H7 (cell line): ENCODE results near the gene CRYM. TPM values are rescaled to one million over a fixed set of nuclear protein-coding genes. Genes with fewer than 3 reads are reported as not detected.
A peak's percentile ranks its signal among the peaks of the same experiment; 100 is the strongest.

Experiments used
- DNase-seq: peaks from one replicate; pipeline ENCODE4 v3.0.0; 2012
- H3K27me3 ChIP-seq: 2 replicates; pipeline ENCODE4 v1.6.0; 2011; ENCODE audit warnings: mild to moderate bottlenecking, low read length; ENCODE audit not compliant: control insufficient read depth, insufficient read depth
- H3K36me3 ChIP-seq: replicated peaks from 2 replicates; pipeline ENCODE4 v1.5.1; 2011; ENCODE audit warnings: low read length; ENCODE audit not compliant: control insufficient read depth, insufficient read depth
- H3K4me3 ChIP-seq: 2 replicates; pipeline ENCODE4 v1.5.1; 2011; ENCODE audit warnings: low read depth, mild to moderate bottlenecking, control low read depth, low read length, moderate library complexity; ENCODE audit not compliant: insufficient read depth
- total RNA-seq: library from RNA; depleted of rRNA; stranded (reverse); fragments of >200 nt; shearing (Covaris generic); gene quantifications from 2 replicates; pipeline ENCODE4 v1.2.3, GENCODE V29; 2014

CRYM gene
- total RNA-seq, 1 experiment from 2014 or later: 7.6 TPM

- no peaks in the 10 kb centered on the region for H3K27me3 ChIP-seq
- no peak for DNase-seq
- no peaks in the 10 kb centered on the region for H3K36me3 ChIP-seq
Measured at GRCh38 chr16:21244518-21245215, 33.4 kb downstream of the CRYM start.

GRCh38 chr16:21242756-21243155 is 35.3 kb downstream of the CRYM start:
- no peak overlapping the region for H3K4me3 ChIP-seq
- DNase-seq: no peak
- H3K27me3 ChIP-seq: no peaks in the 10 kb centered on the region
- no peaks in the 10 kb centered on the region for H3K36me3 ChIP-seq

More at GRCh38 chr16:21244518-21245215, 33.4 kb downstream of the CRYM start:
- H3K4me3 ChIP-seq: no peak overlapping the region

- DNase-seq: no peak
- no peaks in the 10 kb centered on the region for H3K36me3 ChIP-seq
Measured at GRCh38 chr16:21239646-21240045, 38.4 kb downstream of the CRYM start.

GRCh38 chr16:21236831-21237230 is 41.3 kb downstream of the CRYM start:
- no peak for DNase-seq
- Histone ChIP-seq H3K27me3 (no peaks in the 10 kb centered on the region), H3K36me3 (no peaks in the 10 kb centered on the region), H3K4me3 (no peak overlapping the region)

More at GRCh38 chr16:21239646-21240045, 38.4 kb downstream of the CRYM start:
- H3K27me3 ChIP-seq: no peaks in the 10 kb centered on the region
- H3K4me3 ChIP-seq: no peak overlapping the region

GRCh38 chr16:21235199-21235585 is 42.9 kb downstream of the CRYM start:
- Histone ChIP-seq H3K36me3 (no peaks in the 10 kb centered on the region), H3K27me3 (no peaks in the 10 kb centered on the region), H3K4me3 (no peak overlapping the region)
- no peak for DNase-seq

- Histone ChIP-seq H3K4me3 (no peak within 1 kb of the TSS), H3K27me3 (no peaks in the 10 kb centered on the region), H3K36me3 (no peaks in the 10 kb centered on the region)
- no peak for DNase-seq
Measured at GRCh38 chr16:21233521-21234150, 44.5 kb downstream of the CRYM start, which contains the start of gene ANKS4B. ANKS4B (plus strand) TSS chr16:21233699; CDS start chr16:21233738, 39 bp downstream.

- no peak overlapping the region for H3K4me3 ChIP-seq
- H3K36me3 ChIP-seq: no peaks in the 10 kb centered on the region
- no peak for DNase-seq
- H3K27me3 ChIP-seq: peaks cover 1% of the 10 kb centered on the region; the same call in 1 of the 2 replicates
Measured at GRCh38 chr16:21233045-21233520, 45.0 kb downstream of the CRYM start.

GRCh38 chr16:21228361-21228872 is 49.7 kb downstream of the CRYM start:
- Histone ChIP-seq H3K27me3 (peaks cover 1% of the 10 kb centered on the region; the same call in 1 of the 2 replicates), H3K4me3 (no peak overlapping the region), H3K36me3 (no peaks in the 10 kb centered on the region)
- DNase-seq: no peak

- Histone ChIP-seq H3K4me3 (no peak overlapping the region), H3K27me3 (peaks cover 1% of the 10 kb centered on the region; the same call in 1 of the 2 replicates)
- no peak for DNase-seq
Measured at GRCh38 chr16:21227866-21228265, 50.2 kb downstream of the CRYM start.

GRCh38 chr16:21226749-21227148 is 51.3 kb downstream of the CRYM start:
- no peak overlapping the region for H3K4me3 ChIP-seq
- no peaks in the 10 kb centered on the region for H3K36me3 ChIP-seq
- peaks cover 1% of the 10 kb centered on the region; the same call in 1 of the 2 replicates for H3K27me3 ChIP-seq
- DNase-seq: no peak

More at GRCh38 chr16:21227866-21228265, 50.2 kb downstream of the CRYM start:
- no peaks in the 10 kb centered on the region for H3K36me3 ChIP-seq

GRCh38 chr16:21224800-21225199 is 53.3 kb downstream of the CRYM start:
- H3K4me3 ChIP-seq: no peak overlapping the region
- peaks cover 1% of the 10 kb centered on the region; the same call in 1 of the 2 replicates for H3K27me3 ChIP-seq
- no peak for DNase-seq
- no peaks in the 10 kb centered on the region for H3K36me3 ChIP-seq

- Histone ChIP-seq H3K4me3 (no peak overlapping the region), H3K36me3 (no peaks in the 10 kb centered on the region), H3K27me3 (peaks cover 1% of the 10 kb centered on the region; the same call in 1 of the 2 replicates)
- DNase-seq: peak; percentile 22
Measured at GRCh38 chr16:21223787-21224186, 54.3 kb downstream of the CRYM start.

GRCh38 chr16:21222495-21223337 is 55.4 kb downstream of the CRYM start:
- no peak for DNase-seq
- H3K36me3 ChIP-seq: no peaks in the 10 kb centered on the region
- no peaks in the 10 kb centered on the region for H3K27me3 ChIP-seq
- H3K4me3 ChIP-seq: no peak overlapping the region

GRCh38 chr16:21219551-21219950 is 58.5 kb downstream of the CRYM start:
- Histone ChIP-seq H3K36me3 (no peaks in the 10 kb centered on the region), H3K27me3 (no peaks in the 10 kb centered on the region), H3K4me3 (no peak overlapping the region)
- no peak for DNase-seq
